Bronchial epithelial cell (primary cell): ENCODE measurements around the gene MAD2L2. TPM values are rescaled to one million over a fixed set of nuclear protein-coding genes. Genes with fewer than 3 reads are reported as not detected.

Experiments
- DNase-seq: peaks from one replicate; pipeline ENCODE4 v3.0.0-alpha.2; 2010; ENCODE audit warnings: low read depth
- FAIRE-seq: peaks from 2 replicates; lab custom pipeline; 2011; peaks lifted over from hg19 to GRCh38; lab: Jason Lieb, UNC
- H3K27me3 ChIP-seq: 2 replicates; pipeline ENCODE4 v1.5.1; 2011; ENCODE audit warnings: low read length; ENCODE audit not compliant: control insufficient read depth, insufficient read depth
- H3K36me3 ChIP-seq: 2 replicates; pipeline ENCODE4 v1.5.1; 2011; ENCODE audit warnings: low read length; ENCODE audit not compliant: control insufficient read depth, insufficient read depth
- H3K4me3 ChIP-seq: 2 replicates; pipeline ENCODE4 v1.5.1; 2011; ENCODE audit warnings: mild to moderate bottlenecking, low read depth, low read length, control low read depth
- total RNA-seq: library from RNA; depleted of rRNA; stranded (reverse); fragments of >200 nt; gene quantifications from 2 replicates; pipeline ENCODE4 v1.2.1, GENCODE V29; 2014
- TF ChIP-seq, protein P1 (sequence below): IDR thresholded peaks from 2 replicates; pipeline ENCODE4 v1.5.1; 2011; ENCODE audit warnings: mild to moderate bottlenecking, moderate library complexity, low read length, control low read depth, inconsistent platforms; ENCODE audit not compliant: insufficient read depth, severe bottlenecking

The MAD2L2 gene
- total RNA-seq, 1 donor from 2014 or later = 44.5 TPM

GRCh38 chr1:11629184-11630016 lies 51.5 kb downstream of the MAD2L2 start:
- DNase-seq (no peak), FAIRE-seq (no peak)
- H3K36me3 ChIP-seq = no peaks in the 10 kb centered on the region
- no peak overlapping the region for H3K4me3 ChIP-seq
- H3K27me3 ChIP-seq = no peaks in the 10 kb centered on the region
- TF ChIP-seq, protein P1, sequence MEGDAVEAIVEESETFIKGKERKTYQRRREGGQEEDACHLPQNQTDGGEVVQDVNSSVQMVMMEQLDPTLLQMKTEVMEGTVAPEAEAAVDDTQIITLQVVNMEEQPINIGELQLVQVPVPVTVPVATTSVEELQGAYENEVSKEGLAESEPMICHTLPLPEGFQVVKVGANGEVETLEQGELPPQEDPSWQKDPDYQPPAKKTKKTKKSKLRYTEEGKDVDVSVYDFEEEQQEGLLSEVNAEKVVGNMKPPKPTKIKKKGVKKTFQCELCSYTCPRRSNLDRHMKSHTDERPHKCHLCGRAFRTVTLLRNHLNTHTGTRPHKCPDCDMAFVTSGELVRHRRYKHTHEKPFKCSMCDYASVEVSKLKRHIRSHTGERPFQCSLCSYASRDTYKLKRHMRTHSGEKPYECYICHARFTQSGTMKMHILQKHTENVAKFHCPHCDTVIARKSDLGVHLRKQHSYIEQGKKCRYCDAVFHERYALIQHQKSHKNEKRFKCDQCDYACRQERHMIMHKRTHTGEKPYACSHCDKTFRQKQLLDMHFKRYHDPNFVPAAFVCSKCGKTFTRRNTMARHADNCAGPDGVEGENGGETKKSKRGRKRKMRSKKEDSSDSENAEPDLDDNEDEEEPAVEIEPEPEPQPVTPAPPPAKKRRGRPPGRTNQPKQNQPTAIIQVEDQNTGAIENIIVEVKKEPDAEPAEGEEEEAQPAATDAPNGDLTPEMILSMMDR = no peak

DNA sequence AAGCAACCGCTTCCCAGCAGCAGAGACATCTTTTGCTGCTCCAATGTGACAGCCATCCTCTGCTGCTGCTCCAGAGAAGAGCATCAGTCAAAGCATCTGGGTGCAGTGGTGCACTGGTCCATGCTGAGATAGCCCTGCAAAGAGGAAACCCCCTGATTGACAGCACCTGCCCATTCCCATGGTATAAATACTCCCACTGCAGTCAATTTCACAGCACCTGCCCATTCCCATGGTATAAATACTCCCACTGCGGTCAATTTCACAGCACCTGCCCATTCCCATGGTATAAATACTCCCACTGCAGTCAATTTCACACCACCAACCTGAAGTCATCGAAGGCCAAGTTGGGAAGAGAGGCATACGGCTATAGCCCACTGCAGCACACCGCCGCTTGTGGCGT lies 52.2 kb downstream of the MAD2L2 start:
- FAIRE-seq (no peak), DNase-seq (no peak)
- TF ChIP-seq, protein P1 = no peak
- H3K4me3 ChIP-seq = no peak overlapping the region
- no peaks in the 10 kb centered on the region for H3K36me3 ChIP-seq
- H3K27me3 ChIP-seq = no peaks in the 10 kb centered on the region

- no peak overlapping the region for H3K4me3 ChIP-seq
- no peaks in the 10 kb centered on the region for H3K36me3 ChIP-seq
- no peak for DNase-seq
- TF ChIP-seq, protein P1 = no peak
- no peak for FAIRE-seq
- H3K27me3 ChIP-seq = no peaks in the 10 kb centered on the region
Observed at GRCh38 chr1:11626551-11626950, 54.4 kb downstream of the MAD2L2 start.

Other genes with a start within 250 kb of the MAD2L2 start
- gene DISP3, start 202.0 kb downstream of the MAD2L2 start, total RNA-seq = not detected in 2 replicates
- gene FBXO2, start 26.7 kb downstream of the MAD2L2 start, total RNA-seq = 49.5 and 75.7 TPM in 2 replicates
- gene FBXO44, start 26.3 kb downstream of the MAD2L2 start, total RNA-seq = 9.0 and 14.7 TPM in 2 replicates
- 13.2 and 14.2 TPM in 2 replicates for gene FBXO6, start 16.9 kb downstream of the MAD2L2 start, total RNA-seq
- not detected in 2 replicates for gene DRAXIN, start 10.6 kb upstream of the MAD2L2 start, total RNA-seq
- gene AGTRAP, start 55.0 kb upstream of the MAD2L2 start, total RNA-seq = 48.4 and 55.3 TPM in 2 replicates
- gene C1orf167, start 81.0 kb upstream of the MAD2L2 start, total RNA-seq = not detected in 2 replicates
- gene MTHFR, start 124.8 kb upstream of the MAD2L2 start, total RNA-seq = 16.3 and 21.6 TPM in 2 replicates
- gene CLCN6, start 125.0 kb upstream of the MAD2L2 start, total RNA-seq = 4.5 and 6.6 TPM in 2 replicates
- not detected in 2 replicates for gene NPPA, start 166.6 kb upstream of the MAD2L2 start, total RNA-seq
- not detected in 2 replicates for gene NPPB, start 177.8 kb upstream of the MAD2L2 start, total RNA-seq
- 32.9 and 45.6 TPM in 2 replicates for gene KIAA2013, start 245.3 kb upstream of the MAD2L2 start, total RNA-seq